ENCODE results near the gene MEGF11. TPM values are rescaled to one million over a fixed set of nuclear protein-coding genes. Genes with fewer than 3 reads are reported as not detected.

Gene MEGF11
- total RNA-seq, 1 experiment from 2014 or later, result 1.2 TPM

GRCh38 chr15:66007663-66008262 lies 245.8 kb downstream of the MEGF11 start:
- DNase-seq, result no peak
- Mint-ChIP-seq H3K27me3 (ENCODE audit: low read depth) (peaks cover 6% of the 10 kb centered on the region), H3K4me1 (peaks cover 2 to 13% of the 10 kb centered on the region in 2 experiments; a peak in 3 of 4 replicates), H3K9me3 (no peaks in the 10 kb centered on the region), H3K36me3 (ENCODE audit: insufficient read depth in 1 of 3, low read depth in 3 of 3) (no peaks in the 10 kb centered on the region), H3K4me3 (no peak overlapping the region), H3K27ac (no peak overlapping the region)
- Histone ChIP-seq H3T11ph (ENCODE audit: low read length) (no peak overlapping the region), H2BK5ac (ENCODE audit: insufficient read length, low read length) (no peak overlapping the region), H2AK5ac (ENCODE audit: insufficient read length, low read length) (no peak overlapping the region), H4K91ac (ENCODE audit: insufficient read length, low read depth, low read length) (no peak overlapping the region), H2AFZ (ENCODE audit: low read length) (no peak overlapping the region), H3K79me1 (ENCODE audit: insufficient read depth, low read depth, low read length, poor library complexity, severe bottlenecking) (no peaks in the 10 kb centered on the region), H3K9ac (ENCODE audit: extremely low read depth, insufficient read length, low read length) (no peak overlapping the region), H3K4me1 (ENCODE audit: insufficient read depth, low read length) (no peaks in the 10 kb centered on the region), H2BK15ac (ENCODE audit: low read depth, low read length) (no peak overlapping the region), H2BK20ac (ENCODE audit: low read depth, low read length, poor library complexity, severe bottlenecking) (no peak overlapping the region), H3K27ac (ENCODE audit: insufficient read length, low read depth, low read length) (no peak overlapping the region), H3K9me3 (ENCODE audit: control insufficient read depth, low read depth, low read length) (no peaks in the 10 kb centered on the region), H3K56ac (ENCODE audit: insufficient read length, low read depth, low read length) (no peak overlapping the region), H3K4me2 (ENCODE audit: insufficient read depth, insufficient read length, low read length) (no peak overlapping the region), H2BK12ac (ENCODE audit: insufficient read length, low read depth, low read length) (no peak overlapping the region), H3K18ac (ENCODE audit: insufficient read length, low read depth, low read length) (no peak overlapping the region), H2BK120ac (ENCODE audit: low read depth, low read length, poor library complexity, severe bottlenecking) (no peak overlapping the region), H3K79me2 (ENCODE audit: insufficient read depth, low read length) (no peaks in the 10 kb centered on the region), H4K20me1 (ENCODE audit: control insufficient read depth, insufficient read depth, insufficient read length) (no peaks in the 10 kb centered on the region), H3K23me2 (ENCODE audit: insufficient read length, low read depth, low read length, poor library complexity, severe bottlenecking) (no peaks in the 10 kb centered on the region), H3K27me3 (ENCODE audit: insufficient read depth, low read length) (no peaks in the 10 kb centered on the region), H3K23ac (ENCODE audit: insufficient read length, low read depth, low read length) (no peak overlapping the region), H3K14ac (ENCODE audit: insufficient read depth, low read length) (no peak overlapping the region), H4K5ac (ENCODE audit: insufficient read length, low read depth, low read length) (no peak overlapping the region), H4K8ac (replicated peaks; ENCODE audit: insufficient read length, low read depth, low read length) (no peak overlapping the region), H3K4ac (ENCODE audit: low read depth, low read length) (no peak overlapping the region)
- peak; percentile 67 for TF ChIP-seq CTCF (conservative IDR thresholded peaks at IDR 0.05)
